Thyroid gland (tissue), 4 donors: ENCODE measurements around the gene HOXD8.

Experiments
- POLR2A ChIP-seq, 2 donors: fragments of 450-650 bp; IDR thresholded peaks; one replicate each; pipeline ENCODE4 v1.6.1; 2017; ENCODE audit warnings: antibody characterized with exemption in 2 of 2, mild to moderate bottlenecking in 2 of 2, moderate library complexity in 1 of 2
- TF ChIP-seq, protein P1 (sequence below), 6 experiments: fragments of 200-600 bp in 3 of 6; fragments of 450-650 bp in 3 of 6; sonication (generic) in 3 of 6; IDR thresholded peaks; one replicate each; pipeline ENCODE4 v1.5.1; 2016 to 2019; ENCODE audit warnings: antibody characterized with exemption in 6 of 6, mild to moderate bottlenecking in 2 of 6, inconsistent platforms in 1 of 6, moderate library complexity in 1 of 6

DNA sequence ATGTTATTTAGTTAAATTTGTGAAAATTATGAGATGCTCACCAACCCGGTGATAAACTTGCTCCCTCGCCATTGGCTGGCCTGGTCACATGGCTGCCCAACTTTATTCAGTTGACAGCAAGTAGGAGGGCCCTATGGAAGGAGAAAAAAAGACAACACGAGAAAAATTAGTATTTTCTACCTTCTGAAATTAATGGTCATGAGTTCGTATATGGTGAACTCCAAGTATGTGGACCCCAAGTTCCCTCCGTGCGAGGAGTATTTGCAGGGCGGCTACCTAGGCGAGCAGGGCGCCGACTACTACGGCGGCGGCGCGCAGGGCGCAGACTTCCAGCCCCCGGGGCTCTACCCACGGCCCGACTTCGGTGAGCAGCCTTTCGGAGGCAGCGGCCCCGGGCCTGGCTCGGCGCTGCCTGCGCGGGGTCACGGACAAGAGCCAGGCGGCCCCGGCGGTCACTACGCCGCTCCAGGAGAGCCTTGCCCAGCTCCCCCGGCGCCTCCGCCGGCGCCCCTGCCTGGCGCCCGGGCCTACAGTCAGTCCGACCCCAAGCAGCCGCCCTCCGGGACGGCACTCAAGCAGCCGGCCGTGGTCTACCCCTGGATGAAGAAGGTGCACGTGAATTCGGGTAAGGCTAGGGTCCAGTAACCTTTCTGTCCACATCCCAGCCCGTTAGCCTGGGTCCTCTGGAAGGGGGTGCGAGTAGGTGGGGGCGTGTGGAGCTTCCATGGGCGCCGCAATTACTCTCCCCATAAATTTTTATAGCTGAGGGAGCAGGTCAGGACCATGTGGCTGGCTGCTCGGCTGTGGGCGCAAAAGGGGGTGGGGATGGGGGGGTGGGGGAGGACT lies 22.2 kb downstream of the HOXD8 start, which contains the start of gene HOXD4:
- TF ChIP-seq, protein P1, sequence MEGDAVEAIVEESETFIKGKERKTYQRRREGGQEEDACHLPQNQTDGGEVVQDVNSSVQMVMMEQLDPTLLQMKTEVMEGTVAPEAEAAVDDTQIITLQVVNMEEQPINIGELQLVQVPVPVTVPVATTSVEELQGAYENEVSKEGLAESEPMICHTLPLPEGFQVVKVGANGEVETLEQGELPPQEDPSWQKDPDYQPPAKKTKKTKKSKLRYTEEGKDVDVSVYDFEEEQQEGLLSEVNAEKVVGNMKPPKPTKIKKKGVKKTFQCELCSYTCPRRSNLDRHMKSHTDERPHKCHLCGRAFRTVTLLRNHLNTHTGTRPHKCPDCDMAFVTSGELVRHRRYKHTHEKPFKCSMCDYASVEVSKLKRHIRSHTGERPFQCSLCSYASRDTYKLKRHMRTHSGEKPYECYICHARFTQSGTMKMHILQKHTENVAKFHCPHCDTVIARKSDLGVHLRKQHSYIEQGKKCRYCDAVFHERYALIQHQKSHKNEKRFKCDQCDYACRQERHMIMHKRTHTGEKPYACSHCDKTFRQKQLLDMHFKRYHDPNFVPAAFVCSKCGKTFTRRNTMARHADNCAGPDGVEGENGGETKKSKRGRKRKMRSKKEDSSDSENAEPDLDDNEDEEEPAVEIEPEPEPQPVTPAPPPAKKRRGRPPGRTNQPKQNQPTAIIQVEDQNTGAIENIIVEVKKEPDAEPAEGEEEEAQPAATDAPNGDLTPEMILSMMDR (IDR thresholded peaks at IDR 0.05): no peak
- no peak for TF ChIP-seq POLR2A (IDR thresholded peaks at IDR 0.05)
